ENCODE results near the gene MAN2C1.

The MAN2C1 gene

GRCh38 chr15:75309711-75310110 lies 58.7 kb downstream of the MAN2C1 start:
- no peak overlapping the region for H3K4me3 ChIP-seq (ENCODE audit: low read depth, low read length)
- TF ChIP-seq CTCF (IDR thresholded peaks at IDR 0.05; ENCODE audit: low read depth, low read length), result no peak

GRCh38 chr15:75307778-75308390 lies 60.5 kb downstream of the MAN2C1 start:
- no peak overlapping the region for H3K4me3 ChIP-seq (ENCODE audit: low read depth, low read length)
- no peak for TF ChIP-seq CTCF (IDR thresholded peaks at IDR 0.05; ENCODE audit: low read depth, low read length)

DNA sequence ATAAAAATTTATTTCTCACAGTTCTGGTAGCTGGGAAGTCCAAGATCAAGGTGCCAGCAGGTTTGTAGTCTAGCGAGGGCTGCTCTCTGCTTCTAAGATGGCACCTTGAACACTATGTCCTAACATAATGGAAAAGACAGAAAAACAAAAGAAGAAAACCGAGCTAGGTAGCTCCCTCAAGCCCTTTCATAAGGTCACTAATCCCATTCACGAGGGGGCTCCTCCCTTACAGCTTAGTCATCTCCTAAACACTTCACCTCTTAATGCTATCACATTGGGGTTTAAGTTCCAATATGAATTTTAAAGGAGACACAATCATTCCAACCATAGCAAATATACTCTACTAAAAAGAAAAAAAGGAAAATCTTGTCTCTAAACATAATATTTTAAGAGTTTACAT lies 62.2 kb downstream of the MAN2C1 start:
- no peak for TF ChIP-seq CTCF (IDR thresholded peaks at IDR 0.05; ENCODE audit: low read depth, low read length)
- no peak overlapping the region for H3K4me3 ChIP-seq (ENCODE audit: low read depth, low read length)

Data from WI38 (cell line).